ENCODE measurements around the gene GALNS. TPM values are rescaled to one million over a fixed set of nuclear protein-coding genes. Genes with fewer than 3 reads are reported as not detected.

The GALNS gene
- total and polyA plus RNA-seq, 10 donors, result 9.7 to 71.6 (median 42.9) TPM

GRCh38 chr16:88883117-88883895 lies 26.6 kb upstream of the GALNS start:
- no peak overlapping the region for H3K27ac ChIP-seq
- intact Hi-C loops (cut with DNase I; ENCODE audit: low total_unique reads), result no loop called here
- DNase-seq, result no peak
- H3K36me3 ChIP-seq, result peaks cover 0 to 99% (median 83%) of the 10 kb centered on the region in 6 donors
- H3K27me3 ChIP-seq (replicated peaks in 1 of 7), result no peaks in the 10 kb centered on the region
- H3K4me3 ChIP-seq, result no peak overlapping the region
- TF ChIP-seq POLR2A (IDR thresholded peaks at IDR 0.05), result no peak
- TF ChIP-seq CTCF (IDR thresholded peaks at IDR 0.05 in 8 of 11, conservative IDR thresholded peaks at IDR 0.05 in 3 of 11), result no peak
- TF ChIP-seq POLR2AphosphoS5 (IDR thresholded peaks at IDR 0.05), result peak in 1 of 3 donors; percentile 19
- no peaks in the 10 kb centered on the region for H3K9me3 ChIP-seq
- H3K4me1 ChIP-seq, result peaks cover 0 to 27% (median 13%) of the 10 kb centered on the region in 6 donors
- 95 to 97% (median 96%) methylated on average over 42 to 49 of the region's 49 CpGs for WGBS, 5 donors

- DNase-seq, result no peak
- H3K4me3 ChIP-seq, result no peak overlapping the region
- H3K27me3 ChIP-seq (replicated peaks in 1 of 7), result no peaks in the 10 kb centered on the region
- WGBS, 5 donors, result 78 to 88% (median 85%) methylated on average over 15 to 26 of the region's 26 CpGs
- H3K36me3 ChIP-seq, result peaks cover 0 to 100% (median 88%) of the 10 kb centered on the region in 6 donors
- peaks cover 0 to 19% (median 6%) of the 10 kb centered on the region in 6 donors for H3K4me1 ChIP-seq
- intact Hi-C loops (cut with DNase I; ENCODE audit: low total_unique reads), result no loop called here
- TF ChIP-seq POLR2A (IDR thresholded peaks at IDR 0.05) (no peak), CTCF (IDR thresholded peaks at IDR 0.05 in 8 of 11, conservative IDR thresholded peaks at IDR 0.05 in 3 of 11) (no peak), POLR2AphosphoS5 (IDR thresholded peaks at IDR 0.05) (no peak)
- H3K27ac ChIP-seq, result peak overlapping the region in 1 of 8 donors; percentile 30
- H3K9me3 ChIP-seq, result no peaks in the 10 kb centered on the region
These were observed 25.7 kb upstream of the GALNS start for GRCh38 chr16:88882358-88883030.

GRCh38 chr16:88881675-88882357 lies 25.1 kb upstream of the GALNS start:
- no peak for TF ChIP-seq POLR2A (IDR thresholded peaks at IDR 0.05)
- no peak for TF ChIP-seq CTCF (IDR thresholded peaks at IDR 0.05 in 8 of 11, conservative IDR thresholded peaks at IDR 0.05 in 3 of 11)
- TF ChIP-seq POLR2AphosphoS5 (IDR thresholded peaks at IDR 0.05), result no peak
- Histone ChIP-seq H3K27me3 (replicated peaks in 1 of 7) (no peaks in the 10 kb centered on the region), H3K9me3 (no peaks in the 10 kb centered on the region), H3K27ac (peak overlapping the region in 1 of 8 donors; percentile 30), H3K4me1 (peaks cover 0 to 16% (median 4%) of the 10 kb centered on the region in 6 donors), H3K4me3 (no peak overlapping the region), H3K36me3 (peaks cover 0 to 100% (median 89%) of the 10 kb centered on the region in 6 donors)
- no peak for DNase-seq
- 92 to 97% (median 95%) methylated on average over 21 to 27 of the region's 27 CpGs for WGBS, 5 donors
- intact Hi-C loops (cut with DNase I; ENCODE audit: low total_unique reads), result no loop called here
